ENCODE data around the gene MEAK7. TPM values are rescaled to one million over a fixed set of nuclear protein-coding genes. Genes with fewer than 3 reads are reported as not detected.
A peak's percentile ranks its signal among the peaks of the same experiment; 100 is the strongest.

Gene MEAK7
- total and polyA plus RNA-seq, 2 of the 8 experiments (the other 6 are each of a cell fraction or from before 2014, with no cell fraction given): 9.6 to 19.6 TPM

- H3K4me1 ChIP-seq (replicated peaks in 1 of 4; ENCODE audit: control insufficient read depth in 3 of 4, insufficient read depth in 4 of 4, low read length in 3 of 4): peaks cover 3 to 13% (median 10%) of the 10 kb centered on the region in 4 experiments; a peak in 6 of 7 replicates
- no peak overlapping the region for H2AK5ac ChIP-seq (ENCODE audit: low read depth, low read length)
- 0 out of 2 replicates have a peak overlapping the region, but pooled peaks have one; percentile 72 for H2BK15ac ChIP-seq (ENCODE audit: low read length)
- H3K36me3 ChIP-seq (ENCODE audit: control insufficient read depth in 2 of 4, insufficient read depth in 4 of 4, low read length in 3 of 4): no peaks in the 10 kb centered on the region
- no peak overlapping the region for H3K4ac ChIP-seq (replicated peaks; ENCODE audit: insufficient read length, low read depth, low read length)
- WGBS, 2 experiments (ENCODE audit: extremely low coverage in 1 of 2, insufficient coverage in 1 of 2, insufficient read length in 1 of 2, insufficient replicate concordance in 2 of 2, low coverage in 1 of 2, low lambda C conversion rate in 2 of 2, missing lambda C conversion rate in 1 of 2): 79% methylated on average over 14 of the region's 14 CpGs; no CpG with 5 or more reads in 1 of the 2 experiments
- H3K56ac ChIP-seq (replicated peaks; ENCODE audit: insufficient read length, low read depth, low read length): no peak overlapping the region
- no peak overlapping the region for H2BK5ac ChIP-seq (ENCODE audit: low read depth, low read length)
- H4K5ac ChIP-seq (ENCODE audit: insufficient read length, low read depth, low read length): no peak overlapping the region
- H3K27me3 ChIP-seq (replicated peaks in 1 of 4; ENCODE audit: control insufficient read depth in 3 of 4, extremely low read depth in 1 of 4, insufficient read depth in 3 of 4, low read length in 3 of 4): no peaks in the 10 kb centered on the region; a peak in 1 of 7 replicates
- POLR2A ChIA-PET (ENCODE audit: partially characterized antibody): interaction anchor here (1.0 to 1.5 kb wide), 3 partner anchors 18 to 52 kb away, joined by 3 to 4 read pairs (median 3); no protein-coding TSS in a partner anchor
- no peak overlapping the region for H3K4me3 ChIP-seq (ENCODE audit: extremely low read depth in 1 of 4, insufficient read depth in 2 of 4, low read depth in 3 of 4, low read length in 4 of 4)
- H3K79me1 ChIP-seq (ENCODE audit: low read depth, low read length): no peaks in the 10 kb centered on the region
- 0 out of 2 replicates have a peak overlapping the region, but pooled peaks have one; percentile 64 for H2BK12ac ChIP-seq (ENCODE audit: low read depth, low read length)
- H4K91ac ChIP-seq (replicated peaks; ENCODE audit: insufficient read length, low read length): peak overlapping the region; percentile 10
- no peak overlapping the region; the same call in 1 of the 2 replicates for H4K8ac ChIP-seq (ENCODE audit: extremely low read depth, insufficient read depth, low read length)
- FAIRE-seq (no peak), DNase-seq (ENCODE audit: low read depth in 1 of 2, low spot score in 2 of 2) (no peak)
- CTCF ChIA-PET (ENCODE audit: partially characterized antibody): interaction anchor here (1.5 to 9.7 kb wide), 6 partner anchors 8 to 108 kb away, joined by 3 to 64 read pairs (median 40); no protein-coding TSS in a partner anchor
- no peaks in the 10 kb centered on the region for H3K9me3 ChIP-seq (ENCODE audit: insufficient read depth in 2 of 2, low read depth in 1 of 2, low read length in 1 of 2)
- no peak overlapping the region for H3K23ac ChIP-seq (ENCODE audit: insufficient read length)
- no peak overlapping the region for H2BK20ac ChIP-seq (ENCODE audit: low read length)
- no peaks in the 10 kb centered on the region for H3K23me2 ChIP-seq (ENCODE audit: low read depth, low read length)
- H3K4me2 ChIP-seq (ENCODE audit: insufficient read depth in 1 of 2, low read depth in 2 of 2, low read length in 2 of 2): no peak overlapping the region
- no peaks in the 10 kb centered on the region for H4K20me1 ChIP-seq (replicated peaks in 1 of 2; ENCODE audit: control insufficient read depth in 1 of 2, insufficient read depth in 2 of 2, low read length in 2 of 2)
- H3K9ac ChIP-seq (replicated peaks in 1 of 4; ENCODE audit: extremely low read depth in 1 of 4, low read depth in 3 of 4, low read length in 3 of 4): no peak overlapping the region
- H2BK120ac ChIP-seq (replicated peaks; ENCODE audit: low read depth, low read length): no peak overlapping the region
- no peak overlapping the region for H3K14ac ChIP-seq (ENCODE audit: insufficient read length)
- peak overlapping the region; percentile 60; the same call in 1 of the 2 replicates for H3K18ac ChIP-seq (ENCODE audit: extremely low read depth, low read length)
- no peaks in the 10 kb centered on the region for H3K79me2 ChIP-seq (ENCODE audit: control insufficient read depth in 1 of 2, insufficient read depth in 2 of 2, low read length in 2 of 2)
- no peak overlapping the region for H3K27ac ChIP-seq (ENCODE audit: low read depth, low read length)
- H2AFZ ChIP-seq (ENCODE audit: low read length): 0 out of 2 replicates have a peak overlapping the region, but pooled peaks have one; percentile 22
- TF ChIP-seq POLR2A (IDR thresholded peaks at IDR 0.05; ENCODE audit: control extremely low read depth in 1 of 2, low read depth in 2 of 2, low read length in 2 of 2) (no peak), RXRA (IDR thresholded peaks at IDR 0.05; ENCODE audit: insufficient read depth, low read depth, low read length) (no peak), RNF2 (IDR thresholded peaks at IDR 0.05; ENCODE audit: borderline replicate concordance, low read depth, low read length, missing control alignments, poor library complexity, severe bottlenecking) (no peak), TEAD4 (IDR thresholded peaks at IDR 0.05; ENCODE audit: low read depth, low read length) (no peak), SIN3A (conservative IDR thresholded peaks at IDR 0.05 in 1 of 2, IDR thresholded peaks at IDR 0.05 in 1 of 2; ENCODE audit: low read depth in 1 of 2, low read length in 2 of 2) (no peak), GABPA (IDR thresholded peaks at IDR 0.05; ENCODE audit: borderline replicate concordance, insufficient read depth, low read length) (no peak), CREB1 (IDR thresholded peaks at IDR 0.05) (no peak), NANOG (IDR thresholded peaks at IDR 0.05; ENCODE audit: insufficient read depth, low read depth, low read length, poor library complexity, severe bottlenecking) (no peak), YY1 (IDR thresholded peaks at IDR 0.05; ENCODE audit: low read depth, low read length) (no peak), BACH1 (IDR thresholded peaks at IDR 0.05; ENCODE audit: low read length) (no peak)
- TF ChIP-seq, protein P1, sequence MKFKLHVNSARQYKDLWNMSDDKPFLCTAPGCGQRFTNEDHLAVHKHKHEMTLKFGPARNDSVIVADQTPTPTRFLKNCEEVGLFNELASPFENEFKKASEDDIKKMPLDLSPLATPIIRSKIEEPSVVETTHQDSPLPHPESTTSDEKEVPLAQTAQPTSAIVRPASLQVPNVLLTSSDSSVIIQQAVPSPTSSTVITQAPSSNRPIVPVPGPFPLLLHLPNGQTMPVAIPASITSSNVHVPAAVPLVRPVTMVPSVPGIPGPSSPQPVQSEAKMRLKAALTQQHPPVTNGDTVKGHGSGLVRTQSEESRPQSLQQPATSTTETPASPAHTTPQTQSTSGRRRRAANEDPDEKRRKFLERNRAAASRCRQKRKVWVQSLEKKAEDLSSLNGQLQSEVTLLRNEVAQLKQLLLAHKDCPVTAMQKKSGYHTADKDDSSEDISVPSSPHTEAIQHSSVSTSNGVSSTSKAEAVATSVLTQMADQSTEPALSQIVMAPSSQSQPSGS (IDR thresholded peaks at IDR 0.05; ENCODE audit: low read length): no peak
Measured at GRCh38 chr16:84514295-84514873, 9.9 kb upstream of the MEAK7 start.
